Measurements from ENCODE around the gene TMEM121B.

The TMEM121B gene

DNA sequence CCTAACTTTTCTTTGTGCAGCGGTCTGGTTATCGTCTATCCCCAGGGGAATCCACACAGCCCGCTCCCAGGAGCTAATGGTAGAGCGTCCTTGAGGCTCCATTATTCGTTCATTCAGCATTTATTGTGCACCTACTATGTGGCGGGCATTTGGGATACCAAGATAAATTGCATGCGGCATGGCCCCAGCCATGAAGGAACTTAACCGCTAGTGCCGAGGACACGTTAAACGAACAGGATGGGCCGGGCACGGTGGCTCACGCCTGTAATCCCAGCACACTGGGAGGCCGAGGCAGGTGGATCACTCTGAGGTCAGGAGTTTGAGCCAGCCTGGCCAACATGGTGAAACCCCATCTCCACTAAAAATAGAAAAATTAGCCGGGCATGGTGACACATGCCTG, 11.2 kb downstream of the TMEM121B start:
- no peak for DNase-seq

DNA sequence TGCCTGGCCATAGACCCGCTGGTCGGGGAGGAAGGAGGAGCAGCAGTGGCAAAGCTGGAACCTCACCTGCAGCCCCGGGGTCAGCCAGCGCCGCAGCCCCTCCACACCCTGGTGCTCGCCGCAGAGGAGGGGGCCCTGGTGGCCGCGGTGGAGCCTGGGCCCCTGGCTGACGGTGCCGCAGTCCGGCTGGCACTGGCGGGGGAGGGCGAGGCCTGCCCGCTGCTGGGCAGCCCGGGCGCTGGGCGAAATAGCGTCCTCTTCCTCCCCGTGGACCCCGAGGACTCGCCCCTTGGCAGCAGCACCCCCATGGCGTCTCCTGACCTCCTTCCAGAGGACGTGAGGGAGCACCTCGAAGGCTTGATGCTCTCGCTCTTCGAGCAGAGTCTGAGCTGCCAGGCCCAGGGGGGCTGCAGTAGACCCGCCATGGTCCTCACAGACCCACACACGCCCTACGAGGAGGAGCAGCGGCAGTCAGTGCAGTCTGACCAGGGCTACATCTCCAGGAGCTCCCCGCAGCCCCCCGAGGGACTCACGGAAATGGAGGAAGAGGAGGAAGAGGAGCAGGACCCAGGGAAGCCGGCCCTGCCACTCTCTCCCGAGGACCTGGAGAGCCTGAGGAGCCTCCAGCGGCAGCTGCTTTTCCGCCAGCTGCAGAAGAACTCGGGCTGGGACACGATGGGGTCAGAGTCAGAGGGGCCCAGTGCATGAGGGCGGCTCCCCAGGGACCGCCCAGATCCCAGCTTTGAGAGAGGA, 11.9 kb downstream of the TMEM121B start:
- DNase-seq, result no peak

- DNase-seq, result no peak
These were observed 12.7 kb downstream of the TMEM121B start for GRCh38 chr22:17108256-17109112.

- DNase-seq, result no peak
These were observed 13.7 kb downstream of the TMEM121B start for GRCh38 chr22:17107547-17107810.

DNA sequence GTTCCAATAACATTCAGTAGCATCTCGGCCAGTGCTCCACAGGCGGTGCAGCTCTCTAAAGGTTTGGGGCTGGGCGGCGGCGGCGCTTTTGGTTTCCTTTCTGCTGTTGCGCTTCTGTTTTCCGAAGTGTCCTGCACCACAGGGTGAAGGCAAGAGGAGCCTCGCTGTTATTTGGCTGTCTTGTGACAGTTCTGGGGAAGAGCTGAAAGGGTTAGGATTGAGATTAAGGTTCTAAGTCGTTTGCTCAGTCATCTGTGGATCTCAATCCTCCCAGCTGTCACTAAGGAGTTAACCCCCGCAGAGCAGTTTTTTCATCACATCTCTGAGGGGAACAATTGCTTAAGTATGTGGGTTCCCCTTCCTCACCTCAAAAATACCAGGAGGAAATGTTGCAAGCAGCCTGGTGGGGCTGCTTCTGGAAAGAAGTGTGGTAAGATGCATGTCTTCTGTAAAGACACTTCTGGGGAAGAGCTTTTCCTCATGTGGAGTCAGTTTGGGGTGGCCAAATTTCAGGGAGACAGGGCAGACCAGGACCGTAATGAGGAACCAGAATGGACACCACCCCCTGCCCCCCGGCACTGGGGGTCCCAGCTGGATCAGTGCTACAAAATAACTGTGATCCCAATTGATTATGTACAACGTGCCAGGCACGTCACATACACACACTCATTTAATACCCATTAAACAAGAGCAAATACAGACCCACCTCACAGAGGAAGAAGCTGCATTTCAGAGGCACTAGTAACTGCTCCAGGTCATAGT, 14.2 kb downstream of the TMEM121B start:
- DNase-seq, result no peak

DNA sequence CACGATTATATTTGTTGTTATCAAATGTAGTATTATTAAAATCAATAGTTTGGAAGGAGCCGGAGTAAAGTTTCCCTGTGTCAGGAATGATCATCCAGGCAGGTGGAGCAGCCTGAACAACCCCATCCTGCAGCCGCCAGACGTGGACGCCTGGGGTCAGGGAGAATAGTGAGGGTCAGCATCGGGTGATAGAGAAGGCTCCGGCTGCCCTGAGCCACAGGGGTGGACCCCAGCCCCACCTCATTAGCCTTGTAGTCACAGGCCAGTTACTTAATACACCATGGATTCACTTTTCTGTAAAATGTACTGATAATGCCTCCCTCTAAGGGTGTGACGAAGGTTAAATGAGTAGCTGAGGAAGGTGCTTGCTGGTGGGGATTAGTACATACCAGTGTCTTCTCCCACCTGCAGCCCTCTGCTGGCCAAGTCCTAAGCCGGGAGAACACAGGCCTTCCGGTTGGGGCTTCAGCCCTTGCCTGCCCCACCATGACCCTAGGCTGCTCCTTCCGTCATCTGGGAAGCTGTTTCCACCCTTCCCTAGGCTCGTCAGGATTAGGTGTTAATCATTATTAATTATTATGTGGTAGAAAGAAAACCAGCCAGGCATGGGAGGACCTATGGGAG, 14.9 kb downstream of the TMEM121B start:
- no peak for DNase-seq

- DNase-seq, result no peak
These were observed 15.7 kb downstream of the TMEM121B start for GRCh38 chr22:17105143-17106129.

DNA sequence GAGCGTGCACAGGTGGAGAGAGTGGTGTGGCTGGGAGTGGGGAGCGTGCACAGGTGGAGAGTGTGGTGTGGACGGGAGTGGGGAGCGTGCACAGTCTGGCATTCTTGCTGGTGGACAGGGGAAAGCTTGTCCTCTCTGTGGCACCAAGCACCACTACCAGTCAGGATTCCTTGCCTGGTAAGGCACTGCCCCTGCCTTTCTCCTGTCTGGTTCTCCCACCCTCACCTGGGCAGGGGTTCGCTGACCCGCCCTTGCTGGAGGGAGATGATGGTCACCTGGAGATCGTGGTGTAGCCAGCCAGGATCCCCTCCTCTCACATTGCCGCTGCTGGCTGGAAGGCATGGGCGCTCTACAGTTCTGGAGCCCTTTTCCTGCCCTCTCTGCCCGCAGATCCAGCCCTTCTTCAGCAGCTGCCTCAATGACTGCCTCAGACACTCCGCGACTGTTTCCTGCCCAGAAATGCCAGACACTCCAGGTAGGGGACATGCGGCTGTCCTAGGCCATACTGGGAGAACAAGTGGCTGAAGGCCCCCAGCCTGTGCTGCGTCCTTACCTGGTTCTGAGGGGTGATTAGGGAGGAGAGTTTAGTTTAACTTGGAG, 16.7 kb downstream of the TMEM121B start:
- no peak for DNase-seq

DNA sequence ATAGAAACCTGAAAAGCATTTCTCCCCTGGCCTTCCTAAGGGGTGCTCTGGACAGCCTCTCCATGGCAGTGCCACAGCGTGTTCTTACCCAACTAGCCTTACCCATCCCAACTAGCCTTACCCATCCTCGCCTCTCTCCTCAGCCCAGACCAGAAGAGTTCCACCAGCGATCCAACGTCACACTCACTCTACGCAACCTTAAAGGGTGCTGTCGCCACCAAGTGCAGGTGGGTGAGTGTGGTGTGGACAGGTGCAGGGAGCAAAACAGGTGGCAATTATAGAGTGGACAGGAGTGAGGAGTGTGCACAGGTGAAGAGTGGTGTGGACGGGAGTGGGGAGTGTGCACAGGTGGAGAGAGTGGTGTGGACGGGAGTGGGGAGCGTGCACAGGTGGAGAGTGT, 17.8 kb downstream of the TMEM121B start:
- no peak for DNase-seq

DNA sequence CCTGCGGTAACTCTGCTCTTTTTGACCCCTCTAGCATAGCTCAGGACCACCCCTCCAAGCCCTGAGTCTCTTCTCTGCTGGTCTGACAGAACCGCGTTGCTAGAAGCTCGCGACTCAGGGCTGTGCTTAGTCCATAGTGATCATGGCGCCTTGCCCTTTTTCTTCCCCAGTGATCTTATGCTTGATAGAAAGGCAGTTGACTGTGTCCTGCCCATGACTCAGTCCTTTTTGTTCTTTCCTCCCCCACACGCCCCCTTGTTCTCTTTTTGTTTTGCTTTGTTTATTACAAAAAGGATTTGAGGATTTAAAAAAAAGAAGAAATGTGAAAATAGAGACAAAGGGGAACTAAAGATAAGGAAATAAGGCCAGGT, 18.9 kb downstream of the TMEM121B start:
- no peak for DNase-seq

- DNase-seq, result no peak
These were observed 19.5 kb downstream of the TMEM121B start for GRCh38 chr22:17101475-17102296.

DNA sequence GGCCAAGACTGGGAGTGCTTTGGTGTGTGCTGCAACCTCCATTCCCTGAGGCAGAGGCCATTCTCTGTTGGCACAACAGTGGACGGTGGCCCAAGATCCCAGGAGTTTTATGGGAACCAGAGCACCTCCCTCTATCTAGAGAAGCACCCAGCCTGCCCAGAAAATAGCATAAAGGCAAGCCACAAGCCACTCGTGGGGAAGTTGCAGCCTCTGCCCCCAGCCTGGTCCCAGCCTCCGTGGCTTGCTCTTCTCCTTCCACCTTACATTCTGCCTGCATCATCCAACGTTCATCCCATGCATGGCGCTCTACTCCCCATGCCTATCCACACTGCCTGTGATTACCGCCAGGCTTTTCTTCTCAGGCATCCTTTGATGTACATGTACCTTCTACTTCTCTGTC, 20.5 kb downstream of the TMEM121B start:
- no peak for DNase-seq

DNA sequence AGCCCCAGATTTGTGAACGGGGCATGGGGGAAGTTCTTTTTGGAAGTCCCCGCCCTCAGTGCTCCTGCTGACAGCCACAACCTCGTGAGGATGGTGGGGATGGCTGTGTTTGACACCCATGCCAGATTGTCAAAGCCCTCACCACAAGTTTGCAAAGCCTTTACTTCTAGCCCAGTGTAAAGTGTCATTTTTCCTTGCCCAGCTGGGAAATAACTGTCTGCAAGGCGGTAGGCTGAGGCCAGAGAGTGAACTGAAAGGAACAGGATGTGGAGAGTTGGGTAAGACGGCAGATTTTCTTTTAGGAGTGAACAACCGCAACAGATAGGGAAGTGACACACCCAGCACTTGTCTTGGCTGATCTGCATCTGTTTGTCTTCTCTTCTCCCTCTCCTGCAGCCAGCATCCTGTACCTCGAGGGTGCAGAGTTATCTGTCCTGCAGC, 22.8 kb downstream of the TMEM121B start:
- DNase-seq, result no peak

DNA sequence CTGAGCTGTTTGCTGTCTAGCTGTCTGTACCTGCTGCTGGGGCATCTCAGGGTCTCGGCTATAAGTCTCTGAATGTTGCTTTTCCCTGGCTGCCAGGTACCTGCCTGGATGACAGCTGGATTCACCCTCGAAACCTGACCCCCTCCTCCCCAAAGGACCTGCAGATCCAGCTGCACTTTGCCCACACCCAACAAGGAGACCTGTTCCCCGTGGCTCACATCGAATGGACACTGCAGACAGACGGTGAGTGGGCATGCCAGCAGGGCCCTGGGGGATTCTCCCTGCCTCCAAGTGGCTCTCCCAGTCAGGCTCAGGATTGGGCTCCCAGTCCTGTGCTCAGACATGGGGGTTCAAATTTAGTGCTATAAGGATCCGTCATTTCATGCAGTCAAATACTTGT, 23.5 kb downstream of the TMEM121B start:
- no peak for DNase-seq

DNA sequence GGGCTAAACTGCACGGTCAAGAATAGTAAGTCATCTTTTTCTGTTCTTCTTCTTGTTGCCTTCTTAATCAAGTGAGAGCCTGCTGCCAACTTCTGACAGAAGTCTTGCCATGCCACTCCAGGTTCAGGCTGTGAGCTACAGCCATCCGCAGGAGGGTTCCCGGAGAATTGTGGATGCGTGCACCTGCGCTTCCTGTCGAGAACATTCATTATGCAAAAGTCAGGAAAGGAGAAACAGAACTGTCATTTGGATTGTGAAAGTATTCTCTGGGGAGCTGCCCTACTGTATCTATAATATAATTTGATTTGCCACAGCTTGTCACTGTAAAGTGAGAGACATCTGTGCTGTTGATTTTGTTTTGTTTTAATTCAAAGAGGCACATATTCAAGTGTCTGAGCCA, 24.1 kb downstream of the TMEM121B start:
- DNase-seq, result peak in 2 of 3 experiments; percentile 5 to 12

GRCh38 chr22:17096071-17096470, 25.1 kb downstream of the TMEM121B start:
- DNase-seq, result no peak

GRCh38 chr22:17095538-17095937, 25.6 kb downstream of the TMEM121B start:
- no peak for DNase-seq

DNA sequence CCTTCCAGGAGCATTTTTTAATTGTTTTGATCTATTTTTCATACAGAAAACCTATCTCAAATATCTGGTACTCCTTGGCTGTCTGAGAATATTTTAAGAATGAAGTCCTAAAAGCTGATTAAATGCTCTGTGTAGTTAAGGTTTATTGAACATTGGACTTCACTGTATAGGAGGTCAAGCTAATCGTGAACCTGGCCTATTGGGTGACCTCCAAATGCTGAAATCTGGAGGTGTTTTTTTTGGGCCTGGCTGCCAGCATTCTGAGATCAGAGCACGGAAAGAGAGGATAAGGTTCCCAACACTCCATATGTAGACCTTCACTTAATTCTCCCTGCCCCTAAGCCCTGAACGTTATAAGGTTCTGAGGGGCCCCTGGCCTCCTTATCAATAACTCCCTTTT, 28.1 kb downstream of the TMEM121B start:
- no peak for DNase-seq

GRCh38 chr22:17091851-17092250, 29.3 kb downstream of the TMEM121B start:
- DNase-seq, result no peak

DNA sequence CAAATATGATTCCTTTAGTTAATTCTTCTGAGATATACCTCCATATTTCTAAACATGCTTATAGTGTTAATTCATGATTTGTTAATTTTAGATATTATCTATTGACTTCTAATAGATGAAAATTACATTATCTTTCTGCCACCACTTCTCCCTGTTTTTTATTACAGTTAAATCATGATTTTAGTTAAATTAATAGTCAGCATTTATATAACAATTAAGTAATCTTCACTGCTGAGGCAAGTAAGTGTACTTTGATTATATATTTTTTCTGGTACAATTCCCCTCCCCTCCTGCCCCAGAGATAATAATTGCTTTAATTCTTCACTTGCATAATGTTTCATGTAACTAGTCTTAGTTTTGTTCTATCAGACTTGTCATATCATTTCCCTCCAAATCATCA, 30.6 kb downstream of the TMEM121B start:
- DNase-seq, result no peak

All from NCI-H1417 (cell line).